Muscle of back (tissue), 13 donors: ENCODE measurements around the gene BBS10. TPM values are rescaled to one million over a fixed set of nuclear protein-coding genes. Genes with fewer than 3 reads are reported as not detected.
"Not testable (repeated sequence)": the region's sequence is repeated elsewhere in the genome, so short reads cannot be mapped to it uniquely, and the experiment has no call there.

ENCODE experiments used
- DNase-seq, 3 donors: peaks; one replicate each; pipeline versions ENCODE4 v3.0.0 to v3.0.0-alpha.2; 2013
- long read RNA-seq, 9 donors: transcript quantifications; one replicate each; lab custom pipeline, GENCODE V29; 2026
- polyA plus RNA-seq, 10 donors: library from polyadenylated mRNA; unstranded; fragments of 120-200 nt; gene quantifications; one replicate each; pipeline ENCODE4 v1.2.1, GENCODE V29; 2013; ENCODE audit not compliant: insufficient read length in 10 of 10

Gene BBS10
- 10 to 100 TPM; 13.1 to 18.1 (median 16.5) TPM for polyA plus RNA-seq
- long read RNA-seq, donor 1, partial matches to known transcripts = 0 of 2 reads
- long read RNA-seq, donor 1, other reads (novel, unspliced or antisense) = 0 of 2 reads
- long read RNA-seq, donor 2, partial matches to known transcripts = 0 of 4 reads
- long read RNA-seq, donor 2, other reads (novel, unspliced or antisense) = 0 of 4 reads
- long read RNA-seq, donor 3 = 0 reads
- long read RNA-seq, donor 4, partial matches to known transcripts = 0 of 3 reads
- long read RNA-seq, donor 4, other reads (novel, unspliced or antisense) = 0 of 3 reads
- long read RNA-seq, donor 5, partial matches to known transcripts = 0 of 4 reads
- long read RNA-seq, donor 5, other reads (novel, unspliced or antisense) = 0 of 4 reads
- long read RNA-seq, donor 6, partial matches to known transcripts = 0 of 2 reads
- long read RNA-seq, donor 6, other reads (novel, unspliced or antisense) = 0 of 2 reads
- long read RNA-seq, donor 7, partial matches to known transcripts = 0 of 3 reads
- long read RNA-seq, donor 7, other reads (novel, unspliced or antisense) = 0 of 3 reads
- long read RNA-seq, donor 8 = 0 reads
- long read RNA-seq, donor 9 = 0 reads

GRCh38 chr12:76348079-76348901, at the start of gene BBS10:
TSS of gene BBS10 (minus strand) at chr12:76348415. CDS start at chr12:76348358, 57 bp downstream.
- peak; percentile 87 to 97 (median 92) for DNase-seq

GRCh38 chr12:76391461-76391860, 43.2 kb upstream of the BBS10 start:
- no peak for DNase-seq

- DNase-seq = no peak
Measured at GRCh38 chr12:76387614-76388013, 39.4 kb upstream of the BBS10 start.

- no peak for DNase-seq
Measured at GRCh38 chr12:76384560-76384959, 36.3 kb upstream of the BBS10 start.

- DNase-seq = no peak
Measured at GRCh38 chr12:76383988-76384387, 35.8 kb upstream of the BBS10 start.

- DNase-seq = no peak
Measured at GRCh38 chr12:76379261-76379660, 31.0 kb upstream of the BBS10 start.

- not testable (repeated sequence) for DNase-seq
Measured at GRCh38 chr12:76376876-76377275, 28.7 kb upstream of the BBS10 start.

GRCh38 chr12:76375939-76376338, 27.7 kb upstream of the BBS10 start:
- DNase-seq = no peak

GRCh38 chr12:76375470-76375869, 27.3 kb upstream of the BBS10 start:
- no peak for DNase-seq

- DNase-seq = peak in 1 of 3 donors; percentile 1
Measured at GRCh38 chr12:76374386-76375020, 26.3 kb upstream of the BBS10 start.

- DNase-seq = no peak
Measured at GRCh38 chr12:76368230-76368629, 20.0 kb upstream of the BBS10 start.

- no peak for DNase-seq
Measured at GRCh38 chr12:76366163-76366562, 17.9 kb upstream of the BBS10 start.

GRCh38 chr12:76364131-76364530, 15.9 kb upstream of the BBS10 start:
- DNase-seq = not testable (repeated sequence)

- DNase-seq = no peak
Measured at GRCh38 chr12:76360316-76360715, 12.1 kb upstream of the BBS10 start.

GRCh38 chr12:76356071-76356470, 7.9 kb upstream of the BBS10 start:
- DNase-seq = no peak

- DNase-seq = peak; percentile 55 to 77 (median 63)
Measured at GRCh38 chr12:76346798-76347420, 1.3 kb downstream of the BBS10 start.

GRCh38 chr12:76346236-76346635, 2.0 kb downstream of the BBS10 start:
- DNase-seq = no peak

GRCh38 chr12:76345569-76345968, 2.6 kb downstream of the BBS10 start:
- no peak for DNase-seq

- no peak for DNase-seq
Measured at GRCh38 chr12:76341436-76342030, 6.7 kb downstream of the BBS10 start.

- DNase-seq = no peak
Measured at GRCh38 chr12:76340680-76341435, 7.4 kb downstream of the BBS10 start.
